H7 (cell line): ENCODE measurements around the gene GRIK2. TPM values are rescaled to one million over a fixed set of nuclear protein-coding genes. Genes with fewer than 3 reads are reported as not detected.

Experiments
- DNase-seq: peaks from one replicate; pipeline ENCODE4 v3.0.0; 2012
- H3K27me3 ChIP-seq: 2 replicates; pipeline ENCODE4 v1.6.0; 2011; ENCODE audit warnings: mild to moderate bottlenecking, low read length; ENCODE audit not compliant: control insufficient read depth, insufficient read depth
- H3K36me3 ChIP-seq: replicated peaks from 2 replicates; pipeline ENCODE4 v1.5.1; 2011; ENCODE audit warnings: low read length; ENCODE audit not compliant: control insufficient read depth, insufficient read depth
- H3K4me3 ChIP-seq: 2 replicates; pipeline ENCODE4 v1.5.1; 2011; ENCODE audit warnings: low read depth, mild to moderate bottlenecking, control low read depth, low read length, moderate library complexity; ENCODE audit not compliant: insufficient read depth
- total RNA-seq: library from RNA; depleted of rRNA; stranded (reverse); fragments of >200 nt; shearing (Covaris generic); gene quantifications from 2 replicates; pipeline ENCODE4 v1.2.3, GENCODE V29; 2014

The GRIK2 gene
- total RNA-seq, 1 experiment from 2014 or later: 0.76 TPM

DNA sequence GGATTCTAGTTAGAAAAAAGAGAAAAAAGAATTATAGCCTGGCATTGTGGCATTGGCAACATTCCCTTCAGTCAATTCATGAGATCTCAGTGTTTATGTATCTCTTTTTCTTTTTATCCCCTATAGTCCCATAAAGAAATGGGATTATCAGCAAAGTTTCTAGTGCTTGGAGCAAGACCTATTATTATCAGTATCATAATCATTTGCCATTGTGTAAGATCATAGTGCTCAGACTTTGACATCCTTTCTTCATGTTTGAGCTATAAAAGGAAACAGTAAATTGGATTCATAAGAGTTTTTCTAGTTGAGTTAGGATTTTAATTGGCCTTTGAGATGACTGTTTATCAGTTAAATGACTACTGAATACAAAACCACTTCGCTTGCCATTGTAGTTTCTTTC, 295.6 kb downstream of the GRIK2 start:
- no peak for DNase-seq
- H3K27me3 ChIP-seq: no peaks in the 10 kb centered on the region
- no peak overlapping the region for H3K4me3 ChIP-seq
- H3K36me3 ChIP-seq: no peaks in the 10 kb centered on the region

DNA sequence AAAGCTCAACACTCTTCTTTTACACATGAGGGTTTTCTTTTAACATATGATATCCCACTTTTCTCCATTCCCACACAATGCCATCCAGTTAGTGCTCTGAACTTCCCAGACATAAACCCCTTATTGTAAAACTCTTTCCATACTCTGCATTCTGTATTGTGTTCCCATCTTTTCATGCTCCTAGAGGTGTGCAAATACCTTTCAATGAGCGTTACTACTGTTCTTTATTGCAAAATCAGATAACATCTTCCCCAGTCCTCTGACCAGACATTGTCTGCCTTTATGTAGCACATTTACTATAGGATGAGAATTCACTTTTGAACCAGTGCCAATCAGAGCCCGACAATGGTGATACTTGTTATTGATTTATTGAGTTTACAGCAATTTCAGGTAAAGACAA, 296.2 kb downstream of the GRIK2 start:
- Histone ChIP-seq H3K36me3 (no peaks in the 10 kb centered on the region), H3K4me3 (no peak overlapping the region), H3K27me3 (no peaks in the 10 kb centered on the region)
- no peak for DNase-seq

DNA sequence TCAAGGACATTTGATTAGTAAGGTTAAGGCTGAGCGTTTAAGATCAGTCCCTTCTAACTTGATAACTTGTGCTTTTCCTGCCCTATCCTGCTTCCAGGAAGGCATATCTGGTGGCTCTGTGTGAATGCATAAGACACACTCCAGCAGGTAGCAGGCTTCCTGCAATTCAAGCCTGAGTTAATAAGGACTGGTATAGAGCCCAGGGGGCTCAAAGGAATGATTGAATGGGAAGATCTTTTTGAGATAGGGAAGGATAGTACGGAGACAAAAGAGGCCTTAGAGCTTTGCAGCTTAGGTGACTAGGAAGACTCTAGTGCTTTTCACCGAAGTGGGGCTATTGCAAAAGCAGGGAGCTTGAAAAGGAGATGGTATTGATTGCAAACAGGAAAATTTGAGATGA, 307.1 kb downstream of the GRIK2 start:
- H3K27me3 ChIP-seq: no peaks in the 10 kb centered on the region
- no peak overlapping the region for H3K4me3 ChIP-seq
- H3K36me3 ChIP-seq: no peaks in the 10 kb centered on the region
- DNase-seq: no peak

DNA sequence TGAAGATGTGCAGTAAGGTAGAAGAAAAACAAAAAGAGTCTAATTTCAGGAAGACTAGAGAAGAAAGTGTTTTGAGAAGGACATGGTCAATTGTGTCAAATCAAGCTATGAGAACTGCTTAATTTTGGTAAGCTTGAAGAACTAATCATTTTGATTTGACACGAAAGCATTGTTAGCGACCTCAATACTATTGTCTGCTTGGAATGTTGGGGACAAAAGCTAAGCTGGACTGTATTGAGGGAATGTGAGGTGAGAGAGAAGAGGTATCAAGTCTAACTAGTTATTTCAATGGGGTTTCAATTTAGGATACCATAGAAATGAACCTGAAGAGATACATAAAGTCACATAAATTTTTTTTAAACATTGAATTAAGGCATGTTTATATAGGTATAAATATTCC, 309.8 kb downstream of the GRIK2 start:
- H3K36me3 ChIP-seq: no peaks in the 10 kb centered on the region
- H3K27me3 ChIP-seq: no peaks in the 10 kb centered on the region
- no peak for DNase-seq
- H3K4me3 ChIP-seq: no peak overlapping the region

DNA sequence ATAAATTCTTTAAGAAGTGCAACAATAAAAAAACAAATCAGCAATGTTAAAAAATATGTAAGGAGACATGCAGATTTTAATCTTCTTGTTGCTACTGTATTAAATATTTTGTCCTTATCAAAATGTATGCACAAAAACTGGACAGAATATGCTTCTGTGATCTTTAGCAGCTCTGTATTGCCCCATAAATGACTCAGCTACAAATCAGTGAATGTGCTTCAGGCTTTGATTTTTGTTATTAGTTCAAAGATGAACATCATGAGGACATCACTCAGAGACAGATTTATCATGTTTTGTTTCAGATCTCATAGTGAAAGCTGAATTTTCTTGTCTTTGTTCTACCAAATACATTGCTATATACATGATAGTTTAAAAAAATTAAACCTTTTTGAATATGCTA, 312.4 kb downstream of the GRIK2 start:
- Histone ChIP-seq H3K27me3 (no peaks in the 10 kb centered on the region), H3K4me3 (no peak overlapping the region), H3K36me3 (no peaks in the 10 kb centered on the region)
- no peak for DNase-seq

DNA sequence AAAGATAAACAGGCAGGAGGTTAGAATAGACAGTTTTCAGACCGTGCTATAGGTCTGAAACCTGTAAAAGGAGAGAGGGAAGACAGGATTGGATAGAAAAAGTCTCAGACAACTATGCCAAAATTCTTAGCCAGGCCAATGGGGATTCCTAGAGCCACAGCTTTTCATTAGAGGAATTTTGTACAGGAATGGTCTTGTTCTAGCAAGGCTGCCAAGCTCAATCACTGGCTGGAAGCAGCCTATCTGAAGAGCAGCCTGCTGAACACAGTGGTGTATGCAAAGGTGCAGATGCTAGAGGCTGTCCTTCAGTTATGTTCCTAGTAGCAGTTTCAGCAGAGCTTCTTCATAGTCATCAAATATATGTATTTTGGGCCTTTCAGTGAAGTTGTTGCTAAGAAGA, 313.1 kb downstream of the GRIK2 start:
- DNase-seq: no peak
- no peak overlapping the region for H3K4me3 ChIP-seq
- no peaks in the 10 kb centered on the region for H3K36me3 ChIP-seq
- no peaks in the 10 kb centered on the region for H3K27me3 ChIP-seq

DNA sequence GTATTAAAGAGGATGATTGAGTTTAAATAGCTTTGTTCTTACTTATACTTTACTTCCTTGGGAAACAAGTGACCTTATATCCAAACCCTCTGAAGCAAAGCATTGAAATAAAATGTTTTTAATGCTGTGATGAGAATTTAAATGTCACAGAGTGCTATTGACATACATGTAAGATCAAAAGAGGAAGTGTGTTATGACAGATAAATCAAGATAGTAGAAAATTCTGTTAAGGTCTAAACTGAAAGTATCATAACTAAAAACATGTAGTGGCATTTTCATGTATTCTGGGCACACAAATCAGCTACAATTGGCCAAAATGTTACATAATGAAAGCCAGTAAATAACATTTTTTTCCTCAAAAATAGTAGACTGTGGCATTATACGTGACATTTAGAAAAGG, 318.0 kb downstream of the GRIK2 start:
- no peak for DNase-seq
- H3K36me3 ChIP-seq: no peaks in the 10 kb centered on the region
- H3K4me3 ChIP-seq: no peak overlapping the region
- peaks cover 2% of the 10 kb centered on the region; the same call in 1 of the 2 replicates for H3K27me3 ChIP-seq

DNA sequence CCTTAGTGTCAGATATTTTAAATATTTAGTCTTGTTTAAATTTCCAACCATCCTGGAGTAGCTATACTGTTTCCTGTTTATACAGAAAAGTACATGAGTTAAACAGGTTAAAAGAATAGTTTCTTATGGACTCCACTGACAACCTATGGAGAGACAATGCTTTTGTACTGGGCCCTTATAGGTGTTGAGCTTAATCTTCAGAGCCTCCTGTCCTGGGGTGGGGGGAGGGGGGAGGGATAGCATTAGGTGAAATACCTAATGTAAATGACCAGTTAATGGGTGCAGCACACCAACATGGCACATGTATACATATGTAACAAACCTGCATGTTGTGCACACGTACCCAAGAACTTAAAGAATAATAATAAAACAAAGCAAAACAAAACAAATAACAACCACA, 322.9 kb downstream of the GRIK2 start:
- Histone ChIP-seq H3K4me3 (no peak overlapping the region), H3K36me3 (no peaks in the 10 kb centered on the region), H3K27me3 (peaks cover 4% of the 10 kb centered on the region; the same call in 1 of the 2 replicates)
- DNase-seq: no peak

DNA sequence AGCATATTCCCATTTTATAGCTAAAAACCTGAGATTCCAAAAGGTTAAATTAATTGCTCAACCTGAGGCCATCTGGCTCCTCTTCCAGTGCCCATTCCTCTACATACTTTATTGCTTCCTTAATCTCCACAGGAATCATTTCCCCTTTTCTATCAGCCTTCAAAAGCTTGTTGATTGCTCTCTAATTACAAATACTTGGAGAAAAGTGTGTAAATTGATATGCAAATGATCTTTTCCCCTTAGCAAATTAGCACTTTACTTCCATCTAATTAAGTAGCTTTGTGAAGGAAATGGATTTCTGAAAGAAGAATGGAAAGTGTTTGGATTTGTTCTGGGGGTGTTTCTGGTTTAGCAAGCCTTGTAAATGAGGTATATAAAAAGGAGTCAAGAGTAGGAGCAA, 323.3 kb downstream of the GRIK2 start:
- DNase-seq: no peak
- Histone ChIP-seq H3K4me3 (no peak overlapping the region), H3K36me3 (no peaks in the 10 kb centered on the region), H3K27me3 (peaks cover 4% of the 10 kb centered on the region; the same call in 1 of the 2 replicates)

DNA sequence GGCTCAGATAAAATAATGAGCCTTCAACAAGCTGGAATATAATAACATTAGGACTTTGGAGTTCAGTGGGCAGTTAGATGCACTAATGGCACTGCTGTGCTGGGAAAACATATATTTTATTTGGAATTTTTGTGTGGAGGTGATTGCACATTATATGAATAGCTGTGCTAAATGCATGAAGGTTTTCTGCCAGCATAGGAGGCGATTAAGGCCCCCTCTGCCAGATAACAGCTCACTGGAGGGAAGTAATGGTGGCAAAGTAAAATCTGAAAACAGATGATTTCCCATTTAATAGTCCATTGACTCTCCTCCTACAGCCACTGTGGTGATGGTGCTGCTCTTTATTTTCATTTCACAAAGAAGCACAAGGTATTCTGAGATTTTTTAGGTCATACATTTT, 326.0 kb downstream of the GRIK2 start:
- no peak for DNase-seq
- H3K36me3 ChIP-seq: no peaks in the 10 kb centered on the region
- peaks cover 4% of the 10 kb centered on the region; the same call in 1 of the 2 replicates for H3K27me3 ChIP-seq
- no peak overlapping the region for H3K4me3 ChIP-seq

DNA sequence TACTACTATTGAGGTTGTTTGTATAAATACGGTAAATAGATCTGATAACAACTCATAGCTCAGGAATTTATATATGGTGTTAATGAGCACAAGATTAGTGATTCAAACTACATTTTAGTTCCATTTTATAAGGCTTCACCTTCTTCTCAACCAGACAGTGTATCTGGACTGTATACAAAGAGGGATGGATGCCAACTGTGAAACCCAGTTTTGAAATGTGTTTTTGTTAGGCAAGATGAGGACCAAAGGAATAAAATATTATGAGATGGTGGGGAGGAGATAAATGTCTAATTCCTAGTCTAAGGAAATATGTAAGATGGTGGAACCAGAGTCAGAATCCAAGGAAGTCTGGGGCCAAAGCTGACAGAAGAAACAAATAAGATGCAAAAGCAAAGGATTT, 329.0 kb downstream of the GRIK2 start:
- DNase-seq: no peak
- Histone ChIP-seq H3K4me3 (no peak overlapping the region), H3K36me3 (no peaks in the 10 kb centered on the region), H3K27me3 (peaks cover 3% of the 10 kb centered on the region; the same call in 1 of the 2 replicates)

DNA sequence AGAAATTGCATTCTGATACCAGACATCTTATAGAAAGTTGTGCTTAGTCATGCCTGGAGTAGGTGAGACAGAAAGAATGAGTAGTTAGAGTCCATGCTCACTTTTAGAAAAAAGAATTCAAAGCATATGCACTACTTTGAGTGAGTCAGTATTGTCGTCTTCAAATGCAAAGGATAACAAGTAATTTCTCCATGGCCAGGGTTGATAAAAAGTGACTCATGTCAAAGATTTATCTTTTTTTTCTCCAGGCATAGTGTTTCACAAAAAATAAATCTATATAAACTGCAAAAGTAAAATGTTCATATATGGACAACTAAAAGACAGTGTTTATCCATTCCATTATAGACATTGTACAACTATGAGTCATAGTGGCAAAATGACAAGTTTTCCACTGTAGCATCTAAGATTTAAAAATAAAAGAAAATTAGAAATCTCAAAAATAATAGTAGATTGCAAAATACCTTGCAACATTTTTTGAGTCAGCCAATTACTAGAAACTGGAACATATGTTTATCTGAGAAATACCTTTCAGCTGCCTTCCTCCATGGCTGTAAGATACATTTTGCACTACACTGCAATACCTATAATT, 329.6 kb downstream of the GRIK2 start:
- Histone ChIP-seq H3K4me3 (no peak overlapping the region), H3K36me3 (no peaks in the 10 kb centered on the region), H3K27me3 (peaks cover 3% of the 10 kb centered on the region; the same call in 1 of the 2 replicates)
- no peak for DNase-seq

DNA sequence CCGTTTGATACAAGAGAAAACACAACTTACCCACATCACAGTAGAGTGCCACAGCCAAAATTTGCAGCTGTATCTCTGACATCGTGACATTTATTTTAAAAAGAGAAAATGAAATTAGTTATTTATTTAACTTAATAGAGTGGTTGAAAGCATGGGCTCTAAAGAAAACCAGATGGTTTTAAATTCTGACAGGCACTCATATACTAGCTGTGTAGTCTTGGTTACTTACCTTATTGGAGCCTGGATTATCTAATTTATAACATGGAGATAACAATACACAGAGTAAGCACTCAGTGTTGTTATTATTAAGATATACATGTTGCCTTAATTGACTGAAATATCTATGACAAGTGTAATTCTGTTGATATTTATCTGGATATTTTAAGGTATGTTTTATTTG, 334.9 kb downstream of the GRIK2 start:
- no peak for DNase-seq
- Histone ChIP-seq H3K27me3 (no peaks in the 10 kb centered on the region; the same call in 1 of the 2 replicates), H3K4me3 (no peak overlapping the region), H3K36me3 (no peaks in the 10 kb centered on the region)

DNA sequence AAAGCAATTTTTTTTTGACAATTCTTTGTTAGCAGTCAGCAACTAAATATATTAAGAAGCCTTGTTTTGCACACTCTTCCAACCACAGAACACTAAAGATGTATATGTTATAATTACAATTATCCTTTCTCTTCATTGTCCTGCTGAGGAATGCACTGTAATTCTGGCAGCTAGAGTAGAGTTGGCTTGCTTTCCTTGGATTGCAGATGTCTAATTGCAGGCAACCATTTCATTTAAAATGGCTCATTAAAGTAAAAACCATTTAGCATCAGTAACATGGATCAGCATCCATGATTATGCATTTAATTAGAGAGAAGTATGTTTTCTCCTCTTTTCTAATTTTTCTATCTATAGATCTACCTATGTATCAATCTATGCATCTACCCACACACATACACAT, 335.4 kb downstream of the GRIK2 start:
- Histone ChIP-seq H3K4me3 (no peak overlapping the region), H3K36me3 (no peaks in the 10 kb centered on the region), H3K27me3 (no peaks in the 10 kb centered on the region; the same call in 1 of the 2 replicates)
- no peak for DNase-seq

DNA sequence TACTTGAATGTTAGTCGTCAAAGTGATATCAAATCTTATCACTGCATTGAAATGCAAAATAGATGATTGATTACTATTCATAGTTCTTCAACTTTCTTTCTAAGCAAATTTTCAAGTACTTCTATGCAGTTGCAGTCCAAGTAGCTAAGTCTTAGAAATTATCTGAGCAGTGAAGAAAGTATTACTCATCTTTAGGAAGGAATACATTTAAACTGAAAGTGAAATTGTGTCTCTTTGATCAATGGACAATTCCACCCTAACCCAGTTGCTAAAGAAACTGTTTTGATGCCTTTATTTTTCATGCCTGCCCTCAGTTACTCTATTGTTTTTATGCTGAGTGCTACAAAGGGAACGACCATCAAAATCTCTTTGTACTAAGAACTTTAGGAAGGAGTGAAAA, 337.4 kb downstream of the GRIK2 start:
- no peaks in the 10 kb centered on the region for H3K36me3 ChIP-seq
- no peak for DNase-seq
- H3K4me3 ChIP-seq: no peak overlapping the region
- no peaks in the 10 kb centered on the region for H3K27me3 ChIP-seq

DNA sequence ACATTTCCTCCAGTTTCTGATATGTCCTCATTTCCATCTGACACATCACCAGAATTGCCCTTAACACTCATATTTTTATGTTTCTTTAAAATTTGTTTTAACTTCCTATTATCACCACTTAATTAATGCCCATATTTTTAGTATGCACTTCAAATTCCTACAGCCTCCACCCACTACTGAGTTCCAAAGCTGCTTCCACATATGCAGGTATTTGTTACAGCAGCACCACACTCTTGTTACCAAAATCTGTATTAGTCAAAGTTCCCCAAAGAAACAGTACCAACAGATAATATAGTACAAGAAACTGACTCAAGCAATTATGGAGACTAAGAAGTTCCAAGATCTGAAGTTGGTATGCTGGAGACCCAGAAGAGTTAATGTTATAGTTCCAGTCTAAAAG, 340.4 kb downstream of the GRIK2 start:
- Histone ChIP-seq H3K27me3 (no peaks in the 10 kb centered on the region), H3K4me3 (no peak overlapping the region), H3K36me3 (no peaks in the 10 kb centered on the region)
- no peak for DNase-seq
